Measurements from ENCODE around the gene PDE8B. TPM values are rescaled to one million over a fixed set of nuclear protein-coding genes. Genes with fewer than 3 reads are reported as not detected.

The PDE8B gene
- total and polyA plus RNA-seq, 4 donors, result 0.19 to 0.82 (median 0.49) TPM

DNA sequence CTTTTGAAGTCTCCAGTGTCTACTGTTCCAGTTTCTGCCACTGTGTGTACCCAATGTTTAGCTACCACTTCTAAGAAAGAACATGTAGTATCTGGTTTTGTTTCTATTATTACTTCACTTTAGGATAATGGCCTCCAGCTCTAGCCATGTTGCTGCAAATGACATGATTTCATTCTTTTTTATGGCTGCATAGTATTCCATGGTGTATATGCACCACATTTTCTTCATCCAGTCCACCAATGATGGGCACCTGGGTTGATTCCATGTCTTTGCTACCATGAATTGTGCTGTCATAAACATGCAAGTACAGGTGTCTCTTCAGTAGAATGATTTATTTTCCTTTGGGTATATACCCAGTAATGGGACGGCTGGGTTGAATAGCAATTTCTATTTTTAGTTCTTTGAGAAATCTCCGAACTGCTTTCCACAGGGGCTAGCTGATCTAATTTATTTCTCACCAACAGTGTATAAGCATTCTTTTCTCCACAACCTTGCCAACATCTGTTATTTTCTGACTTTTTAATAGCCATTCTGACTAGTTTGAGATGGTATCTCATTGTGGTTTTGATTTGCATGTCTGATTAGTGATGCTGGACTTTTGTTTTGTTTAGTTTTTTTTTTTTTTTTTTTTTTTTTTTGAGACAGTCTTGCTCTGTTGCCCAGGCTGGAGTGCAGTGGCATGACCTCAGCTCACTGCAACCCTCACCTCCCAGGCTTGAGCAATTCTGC, 212.7 kb downstream of the PDE8B start:
- Histone ChIP-seq H3K27me3 (ENCODE audit: control insufficient read depth in 4 of 4, insufficient read depth in 4 of 4, low read length in 3 of 4) (no peaks in the 10 kb centered on the region), H3K27ac (ENCODE audit: low read depth in 1 of 2, low read length in 2 of 2) (no peak overlapping the region), H3K36me3 (ENCODE audit: control insufficient read depth in 4 of 4, insufficient read depth in 3 of 4, low read depth in 1 of 4, low read length in 3 of 4) (peaks cover 0 to 1% (median 0%) of the 10 kb centered on the region in 4 donors), H3K9me3 (ENCODE audit: control insufficient read depth in 4 of 4, low read length in 3 of 4) (no peaks in the 10 kb centered on the region), H3K4me1 (ENCODE audit: control insufficient read depth in 4 of 4, insufficient read depth in 4 of 4, low read length in 3 of 4) (peaks cover 4 to 24% (median 21%) of the 10 kb centered on the region in 4 donors), H3K4me3 (ENCODE audit: low read depth in 1 of 3, low read length in 3 of 3) (no peak overlapping the region), H3K9ac (ENCODE audit: low read depth in 1 of 2, low read length in 2 of 2) (no peak overlapping the region)
- WGBS, result 96% methylated on average over 2 of the region's 2 CpGs
- TF ChIP-seq NR2F2 (IDR thresholded peaks at IDR 0.05), result no peak
- no peak for TF ChIP-seq FOXA1 (IDR thresholded peaks at IDR 0.05)
- no peak for TF ChIP-seq JUND (IDR thresholded peaks at IDR 0.05)
- no peak for TF ChIP-seq SP1 (IDR thresholded peaks at IDR 0.05)
- TF ChIP-seq HNF4A (conservative IDR thresholded peaks at IDR 0.05), result no peak
- TF ChIP-seq FOXA2 (IDR thresholded peaks at IDR 0.05), result no peak
- TF ChIP-seq EGR1 (IDR thresholded peaks at IDR 0.05; ENCODE audit: low read depth in 2 of 2), result no peak
- no peak for TF ChIP-seq RXRA (IDR thresholded peaks at IDR 0.05)
- TF ChIP-seq TAF1 (conservative IDR thresholded peaks at IDR 0.05), result no peak
- TF ChIP-seq HNF4G (IDR thresholded peaks at IDR 0.05), result no peak
- TF ChIP-seq, protein P1, sequence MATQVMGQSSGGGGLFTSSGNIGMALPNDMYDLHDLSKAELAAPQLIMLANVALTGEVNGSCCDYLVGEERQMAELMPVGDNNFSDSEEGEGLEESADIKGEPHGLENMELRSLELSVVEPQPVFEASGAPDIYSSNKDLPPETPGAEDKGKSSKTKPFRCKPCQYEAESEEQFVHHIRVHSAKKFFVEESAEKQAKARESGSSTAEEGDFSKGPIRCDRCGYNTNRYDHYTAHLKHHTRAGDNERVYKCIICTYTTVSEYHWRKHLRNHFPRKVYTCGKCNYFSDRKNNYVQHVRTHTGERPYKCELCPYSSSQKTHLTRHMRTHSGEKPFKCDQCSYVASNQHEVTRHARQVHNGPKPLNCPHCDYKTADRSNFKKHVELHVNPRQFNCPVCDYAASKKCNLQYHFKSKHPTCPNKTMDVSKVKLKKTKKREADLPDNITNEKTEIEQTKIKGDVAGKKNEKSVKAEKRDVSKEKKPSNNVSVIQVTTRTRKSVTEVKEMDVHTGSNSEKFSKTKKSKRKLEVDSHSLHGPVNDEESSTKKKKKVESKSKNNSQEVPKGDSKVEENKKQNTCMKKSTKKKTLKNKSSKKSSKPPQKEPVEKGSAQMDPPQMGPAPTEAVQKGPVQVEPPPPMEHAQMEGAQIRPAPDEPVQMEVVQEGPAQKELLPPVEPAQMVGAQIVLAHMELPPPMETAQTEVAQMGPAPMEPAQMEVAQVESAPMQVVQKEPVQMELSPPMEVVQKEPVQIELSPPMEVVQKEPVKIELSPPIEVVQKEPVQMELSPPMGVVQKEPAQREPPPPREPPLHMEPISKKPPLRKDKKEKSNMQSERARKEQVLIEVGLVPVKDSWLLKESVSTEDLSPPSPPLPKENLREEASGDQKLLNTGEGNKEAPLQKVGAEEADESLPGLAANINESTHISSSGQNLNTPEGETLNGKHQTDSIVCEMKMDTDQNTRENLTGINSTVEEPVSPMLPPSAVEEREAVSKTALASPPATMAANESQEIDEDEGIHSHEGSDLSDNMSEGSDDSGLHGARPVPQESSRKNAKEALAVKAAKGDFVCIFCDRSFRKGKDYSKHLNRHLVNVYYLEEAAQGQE (IDR thresholded peaks at IDR 0.05), result no peak
- TF ChIP-seq, protein P2, sequence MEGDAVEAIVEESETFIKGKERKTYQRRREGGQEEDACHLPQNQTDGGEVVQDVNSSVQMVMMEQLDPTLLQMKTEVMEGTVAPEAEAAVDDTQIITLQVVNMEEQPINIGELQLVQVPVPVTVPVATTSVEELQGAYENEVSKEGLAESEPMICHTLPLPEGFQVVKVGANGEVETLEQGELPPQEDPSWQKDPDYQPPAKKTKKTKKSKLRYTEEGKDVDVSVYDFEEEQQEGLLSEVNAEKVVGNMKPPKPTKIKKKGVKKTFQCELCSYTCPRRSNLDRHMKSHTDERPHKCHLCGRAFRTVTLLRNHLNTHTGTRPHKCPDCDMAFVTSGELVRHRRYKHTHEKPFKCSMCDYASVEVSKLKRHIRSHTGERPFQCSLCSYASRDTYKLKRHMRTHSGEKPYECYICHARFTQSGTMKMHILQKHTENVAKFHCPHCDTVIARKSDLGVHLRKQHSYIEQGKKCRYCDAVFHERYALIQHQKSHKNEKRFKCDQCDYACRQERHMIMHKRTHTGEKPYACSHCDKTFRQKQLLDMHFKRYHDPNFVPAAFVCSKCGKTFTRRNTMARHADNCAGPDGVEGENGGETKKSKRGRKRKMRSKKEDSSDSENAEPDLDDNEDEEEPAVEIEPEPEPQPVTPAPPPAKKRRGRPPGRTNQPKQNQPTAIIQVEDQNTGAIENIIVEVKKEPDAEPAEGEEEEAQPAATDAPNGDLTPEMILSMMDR (IDR thresholded peaks at IDR 0.05; ENCODE audit: low read depth, low read length, missing input control), result no peak
- no peak for DNase-seq (ENCODE audit: low spot score)

DNA sequence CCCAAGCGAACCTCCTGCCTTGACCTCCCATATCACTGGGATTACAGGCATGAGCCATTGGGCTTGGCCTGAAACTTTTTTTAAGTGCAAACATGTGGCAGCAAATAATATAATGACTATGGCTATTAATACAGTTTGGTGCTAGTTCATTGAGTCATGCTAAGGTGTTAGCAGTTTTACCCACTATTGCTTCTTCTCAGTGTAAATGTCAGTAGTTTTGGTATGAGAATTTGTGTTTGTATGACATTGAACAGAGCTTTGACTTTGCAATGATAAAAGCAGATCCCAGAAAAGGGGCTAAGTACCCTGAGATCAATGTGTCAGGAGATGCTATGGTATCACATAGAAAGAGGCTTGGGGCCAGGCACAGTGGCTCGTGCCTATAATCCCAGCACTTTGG, 214.4 kb downstream of the PDE8B start:
- DNase-seq (ENCODE audit: low spot score), result no peak

More for the DNA sequence above, 214.4 kb downstream of the PDE8B start:
- no peak overlapping the region for H3K9ac ChIP-seq (ENCODE audit: low read depth in 1 of 2, low read length in 2 of 2)
- no peak overlapping the region for H3K27ac ChIP-seq (ENCODE audit: low read depth in 1 of 2, low read length in 2 of 2)
- TF ChIP-seq, protein P3, sequence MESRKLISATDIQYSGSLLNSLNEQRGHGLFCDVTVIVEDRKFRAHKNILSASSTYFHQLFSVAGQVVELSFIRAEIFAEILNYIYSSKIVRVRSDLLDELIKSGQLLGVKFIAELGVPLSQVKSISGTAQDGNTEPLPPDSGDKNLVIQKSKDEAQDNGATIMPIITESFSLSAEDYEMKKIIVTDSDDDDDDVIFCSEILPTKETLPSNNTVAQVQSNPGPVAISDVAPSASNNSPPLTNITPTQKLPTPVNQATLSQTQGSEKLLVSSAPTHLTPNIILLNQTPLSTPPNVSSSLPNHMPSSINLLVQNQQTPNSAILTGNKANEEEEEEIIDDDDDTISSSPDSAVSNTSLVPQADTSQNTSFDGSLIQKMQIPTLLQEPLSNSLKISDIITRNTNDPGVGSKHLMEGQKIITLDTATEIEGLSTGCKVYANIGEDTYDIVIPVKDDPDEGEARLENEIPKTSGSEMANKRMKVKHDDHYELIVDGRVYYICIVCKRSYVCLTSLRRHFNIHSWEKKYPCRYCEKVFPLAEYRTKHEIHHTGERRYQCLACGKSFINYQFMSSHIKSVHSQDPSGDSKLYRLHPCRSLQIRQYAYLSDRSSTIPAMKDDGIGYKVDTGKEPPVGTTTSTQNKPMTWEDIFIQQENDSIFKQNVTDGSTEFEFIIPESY (IDR thresholded peaks at IDR 0.05), result no peak
- no peak for TF ChIP-seq SP1 (IDR thresholded peaks at IDR 0.05)
- TF ChIP-seq EGR1 (IDR thresholded peaks at IDR 0.05; ENCODE audit: low read depth in 2 of 2), result no peak
- TF ChIP-seq, protein P4, sequence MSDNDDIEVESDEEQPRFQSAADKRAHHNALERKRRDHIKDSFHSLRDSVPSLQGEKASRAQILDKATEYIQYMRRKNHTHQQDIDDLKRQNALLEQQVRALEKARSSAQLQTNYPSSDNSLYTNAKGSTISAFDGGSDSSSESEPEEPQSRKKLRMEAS (IDR thresholded peaks at IDR 0.05), result no peak
- TF ChIP-seq, protein P2 (IDR thresholded peaks at IDR 0.05; ENCODE audit: low read depth, low read length, missing input control), result no peak
- TF ChIP-seq HNF4G (IDR thresholded peaks at IDR 0.05), result no peak
- no peak for TF ChIP-seq GABPA (IDR thresholded peaks at IDR 0.05 in 1 of 2, conservative IDR thresholded peaks at IDR 0.05 in 1 of 2)
- TF ChIP-seq FOXA1 (IDR thresholded peaks at IDR 0.05), result no peak
- TF ChIP-seq, protein P5, sequence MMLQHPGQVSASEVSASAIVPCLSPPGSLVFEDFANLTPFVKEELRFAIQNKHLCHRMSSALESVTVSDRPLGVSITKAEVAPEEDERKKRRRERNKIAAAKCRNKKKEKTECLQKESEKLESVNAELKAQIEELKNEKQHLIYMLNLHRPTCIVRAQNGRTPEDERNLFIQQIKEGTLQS (IDR thresholded peaks at IDR 0.05), result no peak
- 91% methylated on average over 2 of the region's 2 CpGs for WGBS
- H3K9me3 ChIP-seq (ENCODE audit: control insufficient read depth in 4 of 4, low read length in 3 of 4), result no peaks in the 10 kb centered on the region
- no peaks in the 10 kb centered on the region for H3K27me3 ChIP-seq (ENCODE audit: control insufficient read depth in 4 of 4, insufficient read depth in 4 of 4, low read length in 3 of 4)
- peaks cover 2 to 10% (median 9%) of the 10 kb centered on the region in 4 donors for H3K4me1 ChIP-seq (ENCODE audit: control insufficient read depth in 4 of 4, insufficient read depth in 4 of 4, low read length in 3 of 4)
- H3K4me3 ChIP-seq (ENCODE audit: low read depth in 1 of 3, low read length in 3 of 3), result no peak overlapping the region
- peaks cover 0 to 1% (median under 1%) of the 10 kb centered on the region in 4 donors for H3K36me3 ChIP-seq (ENCODE audit: control insufficient read depth in 4 of 4, insufficient read depth in 3 of 4, low read depth in 1 of 4, low read length in 3 of 4)
